HepG2 (cell line): ENCODE results near the gene APC2. TPM values are rescaled to one million over a fixed set of nuclear protein-coding genes. Genes with fewer than 3 reads are reported as not detected.

Experiments used
- AFF4 ChIP-seq: sonication (generic); formaldehyde crosslinking; IDR thresholded peaks from 2 replicates; pipeline ENCODE4 v1.4.0; 2020; ENCODE audit warnings: missing genetic modification reagents
- HIC2 ChIP-seq: sonication (generic); formaldehyde crosslinking; IDR thresholded peaks from 2 replicates; pipeline ENCODE4 v1.9.0; 2022; ENCODE audit warnings: low read depth, missing genetic modification reagents
- HMGXB3 ChIP-seq: sonication (generic); formaldehyde crosslinking; IDR thresholded peaks from 2 replicates; pipeline ENCODE4 v1.4.0; 2020; ENCODE audit warnings: missing genetic modification reagents, borderline replicate concordance
- KAT8 ChIP-seq: IDR thresholded peaks from 2 replicates; pipeline ENCODE4 v1.6.1; 2016; ENCODE audit warnings: missing genetic modification reagents, missing compliant biosample characterization
- MIER2 ChIP-seq: IDR thresholded peaks from 2 replicates; pipeline ENCODE4 v1.6.1; 2016; ENCODE audit warnings: missing biosample characterization, missing genetic modification reagents
- TEAD3 ChIP-seq: optimal IDR thresholded peaks from 2 replicates; pipeline ENCODE3; 2016; ENCODE audit warnings: borderline replicate concordance
- TERF1 ChIP-seq: sonication (generic); formaldehyde crosslinking; IDR thresholded peaks from 2 replicates; pipeline ENCODE4 v1.8.0; 2022; ENCODE audit warnings: mild to moderate bottlenecking, missing genetic modification reagents, moderate library complexity
- ZFX ChIP-seq: sonication (generic); formaldehyde crosslinking; IDR thresholded peaks from 2 replicates; pipeline ENCODE4 v1.4.0; 2020; ENCODE audit warnings: mild to moderate bottlenecking, low read depth, missing genetic modification reagents, moderate library complexity
- ZNF629 ChIP-seq: sonication (generic); formaldehyde crosslinking; conservative IDR thresholded peaks from 2 replicates; pipeline ENCODE4 v1.5.0; 2020; ENCODE audit warnings: missing genetic modification reagents
- ZNF652 ChIP-seq: IDR thresholded peaks from 2 replicates; pipeline ENCODE4 v1.6.1; 2016; ENCODE audit warnings: low read depth, borderline replicate concordance
- ZNF687 ChIP-seq: sonication (generic); formaldehyde crosslinking; IDR thresholded peaks from 2 replicates; pipeline ENCODE4 v1.5.1; 2020; ENCODE audit warnings: mild to moderate bottlenecking, missing genetic modification reagents, moderate library complexity
- ZNF781 ChIP-seq: sonication (generic); formaldehyde crosslinking; IDR thresholded peaks from 2 replicates; pipeline ENCODE4 v1.5.1; 2020; ENCODE audit warnings: borderline replicate concordance, mild to moderate bottlenecking, missing genetic modification reagents; ENCODE audit errors: not compliant biosample characterization
- polyA plus RNA-seq, 8 experiments: library from polyadenylated mRNA; depleted of rRNA in 3 of 8; stranded (reverse) in 7 of 8; unstranded in 1 of 8; fragments of >200 nt; fragmentation: Illumina TruSeq in 4 of 8; extraction: Trizol in 4 of 8; gene quantifications; 2 replicates each; pipeline versions ENCODE4 v1.2.1 to v1.2.3, GENCODE V29; 2011 to 2016; ENCODE audit warnings: low read depth in 4 of 8, missing spikeins in 1 of 8, mixed read lengths in 1 of 8; ENCODE audit not compliant: insufficient read depth in 1 of 8
- total RNA-seq, 5 experiments: library from RNA; depleted of rRNA; stranded (reverse); fragments of >200 nt; fragmentation: Illumina TruSeq; extraction: Trizol; gene quantifications; 2 replicates each; pipeline ENCODE4 v1.2.3, GENCODE V29; 2016; ENCODE audit warnings: low read depth in 1 of 5

The APC2 gene
- total and polyA plus RNA-seq, 2 of the 13 experiments (the other 11 are each of a cell fraction or from before 2014, with no cell fraction given): 0.08 to 0.22 TPM

GRCh38 chr19:1402411-1403070, 47.4 kb upstream of the APC2 start (continued):
- TF ChIP-seq ZNF781 (peak; percentile 39), KAT8 (CRISPR knock-in tag) (no peak), ZFX (CRISPR knock-in tag) (peak; percentile 40; the same call in 1 of the 2 replicates), MIER2 (CRISPR knock-in tag) (no peak), ZNF629 (CRISPR knock-in tag) (peak; percentile 76; the same call in 1 of the 2 replicates), TEAD3 (peak; percentile 20), AFF4 (CRISPR knock-in tag) (no peak), ZNF687 (CRISPR knock-in tag) (peak; percentile 83), HIC2 (CRISPR knock-in tag) (0 out of 2 replicates have a peak, but pooled peaks have one; percentile 16), HMGXB3 (0 out of 2 replicates have a peak, but pooled peaks have one; percentile 32), ZNF652 (CRISPR knock-in tag) (0 out of 2 replicates have a peak, but pooled peaks have one; percentile 20), TERF1 (CRISPR knock-in tag) (0 out of 2 replicates have a peak, but pooled peaks have one; percentile 44)
